ENCODE results near the gene CLCN6.

DNA sequence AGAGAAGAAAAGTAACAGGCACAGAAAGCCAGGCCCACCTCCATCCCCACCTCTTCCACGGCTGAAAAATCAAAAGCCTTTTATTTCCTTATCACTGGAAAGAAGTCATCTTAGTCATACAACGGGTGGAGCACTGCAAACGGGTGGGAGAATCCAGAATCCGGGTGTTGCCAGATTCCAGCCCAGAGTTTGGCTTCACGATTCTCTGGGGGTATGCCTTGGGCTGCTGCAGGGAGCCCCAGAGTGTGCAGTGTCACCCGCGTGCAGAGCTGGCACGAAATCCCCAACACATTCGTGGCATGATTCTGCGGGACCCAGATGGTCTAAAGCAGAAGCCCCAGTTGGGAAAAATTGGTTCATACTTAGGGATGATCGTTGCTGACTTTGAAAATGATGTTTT lies 44.2 kb downstream of the CLCN6 start:
- TF ChIP-seq, protein P1, sequence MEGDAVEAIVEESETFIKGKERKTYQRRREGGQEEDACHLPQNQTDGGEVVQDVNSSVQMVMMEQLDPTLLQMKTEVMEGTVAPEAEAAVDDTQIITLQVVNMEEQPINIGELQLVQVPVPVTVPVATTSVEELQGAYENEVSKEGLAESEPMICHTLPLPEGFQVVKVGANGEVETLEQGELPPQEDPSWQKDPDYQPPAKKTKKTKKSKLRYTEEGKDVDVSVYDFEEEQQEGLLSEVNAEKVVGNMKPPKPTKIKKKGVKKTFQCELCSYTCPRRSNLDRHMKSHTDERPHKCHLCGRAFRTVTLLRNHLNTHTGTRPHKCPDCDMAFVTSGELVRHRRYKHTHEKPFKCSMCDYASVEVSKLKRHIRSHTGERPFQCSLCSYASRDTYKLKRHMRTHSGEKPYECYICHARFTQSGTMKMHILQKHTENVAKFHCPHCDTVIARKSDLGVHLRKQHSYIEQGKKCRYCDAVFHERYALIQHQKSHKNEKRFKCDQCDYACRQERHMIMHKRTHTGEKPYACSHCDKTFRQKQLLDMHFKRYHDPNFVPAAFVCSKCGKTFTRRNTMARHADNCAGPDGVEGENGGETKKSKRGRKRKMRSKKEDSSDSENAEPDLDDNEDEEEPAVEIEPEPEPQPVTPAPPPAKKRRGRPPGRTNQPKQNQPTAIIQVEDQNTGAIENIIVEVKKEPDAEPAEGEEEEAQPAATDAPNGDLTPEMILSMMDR (conservative IDR thresholded peaks at IDR 0.05): no peak
- no peak for TF ChIP-seq ZFX (IDR thresholded peaks at IDR 0.05)

Data from C4-2B (cell line).